Tibial artery (tissue), 4 donors: ENCODE results near the gene TTC22.

ENCODE experiments used
- DNase-seq, 2 donors: peaks; one replicate each; pipeline ENCODE4 v3.0.0-alpha.2; 2019
- H3K27ac ChIP-seq, 2 donors: fragments of 200-600 bp; sonication (generic) in 1 of 2; 1 replicate in 1 of 2; 2 replicates in 1 of 2; pipeline ENCODE4 v1.5.1; 2018 to 2019; ENCODE audit warnings: mild to moderate bottlenecking in 1 of 2
- H3K27me3 ChIP-seq, 2 donors: fragments of 200-600 bp; sonication (generic) in 1 of 2; one replicate each; pipeline versions ENCODE4 v1.5.1 to v1.6.0; 2016 to 2019
- H3K36me3 ChIP-seq, 3 donors: fragments of 200-600 bp; sonication (generic) in 2 of 3; one replicate each; pipeline ENCODE4 v1.5.1; 2016 to 2019; ENCODE audit warnings: mild to moderate bottlenecking in 2 of 3
- H3K4me1 ChIP-seq, 4 donors: fragments of 200-600 bp; sonication (generic) in 2 of 4; 1 replicate in 3 of 4; 2 replicates in 1 of 4; pipeline ENCODE4 v1.5.1; 2016 to 2019
- H3K4me3 ChIP-seq, 2 donors: fragments of 200-600 bp; sonication (generic) in 1 of 2; 1 replicate in 1 of 2; 2 replicates in 1 of 2; pipeline ENCODE4 v1.5.1; 2018 to 2019; ENCODE audit warnings: mild to moderate bottlenecking in 2 of 2
- H3K9me3 ChIP-seq, 3 donors: fragments of 200-600 bp; sonication (generic) in 1 of 3; one replicate each; pipeline ENCODE4 v1.5.1; 2016 to 2019
- CTCF ChIP-seq, 2 experiments: fragments of 200-600 bp in 1 of 2; fragments of 450-650 bp in 1 of 2; IDR thresholded peaks; one replicate each; pipeline ENCODE4 v1.5.1; 2017 to 2019; ENCODE audit warnings: antibody characterized with exemption in 2 of 2, mild to moderate bottlenecking in 1 of 2, moderate library complexity in 1 of 2
- intact Hi-C: fragments of 100-400 bp; cut with DNase I; formaldehyde crosslinking; loops from one replicate; pipeline ENCODE4 v1.15.0; 2023; ENCODE audit warnings: low total_unique reads

The TTC22 gene

GRCh38 chr1:54800041-54800898, 853 bp downstream of the TTC22 start:
- TF ChIP-seq CTCF (IDR thresholded peaks at IDR 0.05): no peak
- intact Hi-C loops: loop anchor here (10.0 kb wide), 1 partner anchor 705 kb away; no protein-coding TSS in a partner anchor

DNA sequence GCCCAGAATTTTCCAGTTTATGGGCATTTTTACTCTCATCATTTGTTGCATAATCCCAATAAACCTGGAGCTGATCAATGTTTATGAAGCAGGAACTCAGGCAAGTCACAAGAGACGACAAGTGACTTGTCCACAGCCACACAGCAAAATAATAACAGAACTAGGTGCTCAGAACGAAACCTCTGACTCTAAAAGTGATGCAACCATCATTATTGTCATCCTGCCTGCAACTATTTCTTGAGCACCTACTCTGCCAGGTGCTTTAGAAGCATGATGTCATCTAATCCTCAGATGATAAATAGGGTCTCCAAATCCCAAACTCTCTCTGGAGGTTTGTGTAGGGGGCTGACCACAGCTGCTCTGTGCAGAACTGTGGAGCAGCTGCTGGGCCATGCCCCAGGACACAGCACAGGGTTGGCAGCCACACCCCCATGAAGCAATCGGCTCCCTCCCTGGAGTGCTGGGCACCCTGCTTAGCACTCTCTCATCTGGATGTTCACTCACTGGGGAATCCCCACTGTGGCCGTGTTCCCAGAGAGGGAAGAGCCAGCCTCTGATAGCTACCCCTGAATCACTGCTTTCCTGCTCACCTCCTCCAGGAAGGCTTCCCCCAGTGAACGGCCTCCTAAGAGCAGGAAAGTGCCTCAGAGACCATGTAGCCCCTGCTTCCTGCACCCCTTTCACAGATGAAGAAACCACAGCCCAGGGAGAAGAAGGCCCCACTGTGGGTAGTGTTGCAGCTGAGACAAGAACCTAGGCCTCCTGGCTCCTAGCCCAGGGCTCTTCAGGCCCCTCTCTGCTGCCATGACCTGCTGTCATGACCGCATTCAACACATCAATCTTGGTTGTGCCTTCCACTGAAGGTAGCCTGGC, 2.1 kb downstream of the TTC22 start:
- H3K36me3 ChIP-seq: no peaks in the 10 kb centered on the region
- H3K27me3 ChIP-seq: peaks cover 0 to 38% of the 10 kb centered on the region in 2 donors
- TF ChIP-seq CTCF (IDR thresholded peaks at IDR 0.05): no peak
- peaks cover 0 to 35% (median 12%) of the 10 kb centered on the region in 4 donors for H3K4me1 ChIP-seq
- H3K9me3 ChIP-seq: no peaks in the 10 kb centered on the region
- no peak for DNase-seq
- intact Hi-C loops: no loop called here
- no peak overlapping the region for H3K27ac ChIP-seq
- no peak overlapping the region for H3K4me3 ChIP-seq

More at GRCh38 chr1:54800041-54800898, 853 bp downstream of the TTC22 start:
- H3K4me3 ChIP-seq: peak overlapping the region; percentile 25 to 37
- peak in 1 of 2 donors; percentile 32 for DNase-seq
- no peaks in the 10 kb centered on the region for H3K36me3 ChIP-seq
- peaks cover 0 to 44% (median 17%) of the 10 kb centered on the region in 4 donors for H3K4me1 ChIP-seq
- H3K27ac ChIP-seq: no peak overlapping the region
- no peaks in the 10 kb centered on the region for H3K9me3 ChIP-seq
- H3K27me3 ChIP-seq: peaks cover 0 to 38% of the 10 kb centered on the region in 2 donors

DNA sequence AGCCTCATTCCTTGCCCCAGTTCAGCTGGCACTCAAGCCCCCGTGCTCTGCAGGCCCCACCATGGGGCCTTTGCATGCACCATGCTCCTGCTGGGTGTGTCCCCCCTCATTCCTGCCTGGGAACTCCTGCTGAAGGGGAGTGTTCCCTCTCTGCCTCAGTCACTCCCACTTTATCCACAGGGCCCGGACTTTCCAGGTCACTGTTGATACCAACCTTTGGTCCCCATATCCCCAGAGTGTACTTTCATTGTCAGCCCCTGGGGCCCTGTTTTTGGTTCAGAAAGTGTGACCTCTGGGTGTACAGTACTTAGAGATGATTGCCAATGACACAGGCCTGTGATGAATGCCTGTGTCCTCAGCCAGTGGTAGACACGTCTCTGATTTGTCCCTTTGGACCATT, 2.9 kb downstream of the TTC22 start:
- no peaks in the 10 kb centered on the region for H3K36me3 ChIP-seq
- H3K9me3 ChIP-seq: no peaks in the 10 kb centered on the region
- no peak for DNase-seq
- H3K4me3 ChIP-seq: no peak overlapping the region
- H3K27me3 ChIP-seq: peaks cover 0 to 38% of the 10 kb centered on the region in 2 donors
- H3K4me1 ChIP-seq: peaks cover 0 to 32% (median 10%) of the 10 kb centered on the region in 4 donors
- H3K27ac ChIP-seq: no peak overlapping the region
- TF ChIP-seq CTCF (IDR thresholded peaks at IDR 0.05): no peak
- intact Hi-C loops: no loop called here

- DNase-seq: no peak
- Histone ChIP-seq H3K27ac (no peak overlapping the region), H3K27me3 (peaks cover 0 to 37% of the 10 kb centered on the region in 2 donors), H3K36me3 (no peaks in the 10 kb centered on the region), H3K4me1 (peaks cover 0 to 30% (median 10%) of the 10 kb centered on the region in 4 donors), H3K4me3 (no peak overlapping the region), H3K9me3 (peaks cover 0 to 8% (median 4%) of the 10 kb centered on the region in 3 donors)
- TF ChIP-seq CTCF (IDR thresholded peaks at IDR 0.05): no peak
- intact Hi-C loops: no loop called here
Measured at GRCh38 chr1:54796902-54797301, 4.2 kb downstream of the TTC22 start.

GRCh38 chr1:54795841-54796468, 5.2 kb downstream of the TTC22 start:
- Histone ChIP-seq H3K9me3 (peaks cover 0 to 9% (median 7%) of the 10 kb centered on the region in 3 donors), H3K27me3 (peaks cover 0 to 35% of the 10 kb centered on the region in 2 donors), H3K27ac (no peak overlapping the region), H3K4me3 (no peak overlapping the region), H3K36me3 (no peaks in the 10 kb centered on the region), H3K4me1 (peaks cover 0 to 20% (median 5%) of the 10 kb centered on the region in 4 donors)
- TF ChIP-seq CTCF (IDR thresholded peaks at IDR 0.05): no peak
- intact Hi-C loops: no loop called here
- DNase-seq: no peak
